ENCODE results near the gene CLMN.

- TF ChIP-seq CTCF (IDR thresholded peaks at IDR 0.05): no peak
- TF ChIP-seq EZH2 (IDR thresholded peaks at IDR 0.05): no peak
Observed at GRCh38 chr14:95315579-95315978, 4.1 kb downstream of the CLMN start.

All from neural progenitor cell (in vitro differentiated cells).